HG03108 (cell line): ENCODE data around the gene OFD1.

ENCODE experiments used
- ATAC-seq: cut with Tn5 transposase; IDR thresholded peaks from one replicate; pipeline ENCODE4 v1.9.1; 2021; ENCODE audit warnings: moderate library complexity; ENCODE audit not compliant: unreplicated experiment

OFD1 gene

DNA sequence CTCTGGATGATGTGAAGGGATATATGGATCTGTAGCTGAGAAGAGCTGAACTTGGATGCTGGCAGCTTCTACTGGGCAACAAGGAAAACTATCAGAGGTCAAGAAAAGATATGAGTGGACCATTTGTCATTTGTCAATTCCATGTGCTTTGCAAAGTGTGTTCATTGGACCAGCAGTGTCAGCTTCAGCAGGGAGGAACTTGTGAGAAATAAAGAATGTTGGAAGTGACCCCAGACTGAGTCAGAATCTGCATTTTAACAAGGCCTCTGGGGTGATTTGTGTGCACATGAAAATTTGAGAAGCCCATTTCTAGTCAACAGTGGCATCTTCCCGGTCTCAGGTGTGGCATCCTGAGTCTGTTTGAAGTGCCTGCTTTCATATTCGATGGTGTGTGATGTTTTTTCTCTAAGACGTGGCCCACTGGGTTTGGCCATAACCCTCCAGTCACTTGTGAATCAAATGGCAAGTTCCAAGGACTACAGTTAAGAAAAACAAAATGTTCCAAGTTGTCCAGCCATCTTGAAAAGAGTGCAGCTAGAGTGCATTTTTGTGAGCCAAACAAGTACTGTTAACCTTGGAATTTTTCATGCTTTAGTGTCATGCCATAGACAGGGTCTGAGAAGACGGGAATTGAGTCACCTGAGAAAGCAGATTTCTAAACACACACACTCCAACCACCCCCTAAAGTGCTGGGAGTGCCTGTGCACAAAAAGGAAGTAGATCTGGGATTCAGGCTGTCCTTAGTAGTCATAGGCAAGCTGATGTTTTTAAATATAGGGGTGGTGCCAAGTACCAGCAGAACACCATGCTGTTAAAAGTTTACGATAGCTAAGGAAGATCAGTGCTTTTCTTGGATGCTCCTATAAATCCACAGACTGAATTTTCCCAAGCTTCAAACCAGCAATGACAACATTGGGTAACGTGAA is 55.9 kb downstream of the OFD1 start:
- no peak for ATAC-seq

DNA sequence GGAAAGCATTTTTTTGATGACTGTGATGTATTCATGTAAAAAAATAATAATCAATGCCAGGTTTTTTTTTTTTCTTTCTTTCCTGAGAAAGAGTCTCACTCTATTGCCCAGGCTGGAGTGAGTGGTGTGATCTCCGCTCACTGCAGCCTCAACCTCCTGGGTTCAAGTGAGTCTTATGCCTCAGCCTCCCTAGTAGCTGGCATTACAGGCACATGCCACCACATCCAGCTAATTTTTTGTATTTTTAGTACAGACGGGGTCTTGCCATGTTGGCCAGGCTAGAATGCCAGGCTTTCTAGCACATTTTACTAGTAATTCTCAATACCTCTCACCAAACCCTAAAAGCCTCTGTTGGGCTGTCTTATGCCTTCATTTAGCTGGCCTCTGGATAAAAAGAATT is 56.6 kb downstream of the OFD1 start:
- ATAC-seq, result no peak

DNA sequence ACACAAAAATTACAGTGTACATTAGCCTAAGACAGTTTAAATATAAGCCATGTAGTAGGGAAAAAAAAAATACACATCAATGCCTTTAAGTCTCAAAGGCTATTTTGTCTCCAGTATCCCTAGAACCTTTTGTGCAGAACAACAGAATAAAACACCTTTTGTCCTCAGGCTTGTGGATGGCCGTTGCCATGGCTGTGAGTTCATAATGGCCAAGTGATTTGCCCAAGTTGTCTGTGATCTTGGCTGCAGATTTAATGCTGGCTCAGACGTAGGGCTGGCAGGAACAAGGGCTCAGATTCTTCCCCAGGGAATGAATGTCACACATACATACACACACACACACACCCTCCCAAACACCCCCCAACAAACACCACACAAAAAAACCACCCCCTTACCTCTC is 57.0 kb downstream of the OFD1 start:
- no peak for ATAC-seq

DNA sequence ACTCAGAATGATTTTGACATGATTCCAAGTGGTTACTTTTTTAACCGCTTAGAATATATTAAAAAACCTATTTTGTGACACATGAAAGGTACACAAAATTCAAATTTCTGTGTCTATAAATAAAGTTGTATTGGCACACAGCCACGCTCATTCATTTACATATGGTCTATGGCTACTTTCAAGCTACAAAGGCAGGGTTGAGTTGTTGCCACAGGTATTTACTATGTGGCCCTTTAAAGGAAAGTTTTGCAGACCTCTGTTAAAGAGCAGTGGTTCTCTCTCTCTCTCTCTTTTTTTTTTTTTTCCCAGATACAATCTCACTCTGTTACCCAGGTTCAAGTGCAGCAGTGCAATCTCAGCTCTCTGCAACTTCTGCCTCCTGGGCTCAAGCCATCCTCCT is 59.3 kb downstream of the OFD1 start:
- ATAC-seq, result no peak

DNA sequence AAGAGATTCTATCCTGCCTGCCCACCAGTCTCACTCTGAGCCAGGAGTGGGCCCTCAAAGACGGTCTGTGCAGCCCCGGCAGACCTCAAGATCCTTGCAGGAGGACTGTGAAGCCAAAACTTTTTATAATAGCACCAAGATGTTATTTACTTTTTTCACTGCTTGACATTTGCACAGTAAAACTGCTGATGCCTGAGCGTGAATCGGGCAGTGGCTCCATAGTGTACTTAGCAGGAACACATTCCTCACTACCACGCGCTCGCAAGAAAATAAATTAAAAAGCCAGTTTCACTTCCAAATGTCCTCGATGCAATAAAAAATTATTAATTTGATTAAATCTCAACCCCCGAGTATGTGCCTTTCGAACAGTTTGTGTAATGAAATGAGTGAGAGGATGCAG is 59.9 kb downstream of the OFD1 start:
- ATAC-seq, result no peak

DNA sequence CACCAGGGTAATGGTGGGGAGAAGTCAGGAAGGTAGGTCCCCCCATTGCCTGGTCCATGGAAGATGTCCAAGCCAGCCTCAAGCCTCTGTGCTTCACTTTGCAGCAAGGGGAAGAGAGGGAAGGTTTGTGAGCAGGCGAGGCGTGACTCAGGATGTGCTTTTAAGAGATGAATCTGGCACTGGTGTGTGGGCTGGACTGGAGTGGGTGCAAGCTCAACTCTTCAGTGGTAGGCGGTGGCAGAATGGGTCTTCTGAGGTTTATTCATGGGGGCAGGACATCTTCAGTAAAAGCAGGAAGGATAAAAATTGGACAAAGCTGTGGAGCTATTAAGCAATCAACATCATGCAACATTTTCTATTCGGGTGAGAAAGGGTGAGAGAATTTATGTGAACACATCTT is 63.0 kb downstream of the OFD1 start:
- ATAC-seq, result no peak

DNA sequence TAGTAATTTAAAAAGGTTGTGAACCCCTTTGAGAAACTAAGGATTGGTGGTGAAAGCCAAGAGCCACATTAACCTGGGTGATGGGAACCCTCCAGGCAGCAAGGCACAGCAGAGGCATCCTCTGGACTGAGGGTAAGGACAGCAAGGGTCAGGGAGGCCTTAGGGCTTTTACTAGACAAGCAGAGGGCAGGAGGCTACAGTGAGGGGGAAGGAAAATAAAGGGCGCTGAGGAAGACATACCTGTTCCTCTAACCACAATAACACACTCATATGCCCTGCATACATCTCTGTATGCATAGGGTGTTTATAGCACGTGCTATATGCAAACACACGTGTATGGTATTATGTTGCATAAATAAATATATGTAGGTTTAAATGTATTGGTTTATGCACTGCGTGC is 63.6 kb downstream of the OFD1 start:
- ATAC-seq, result no peak

DNA sequence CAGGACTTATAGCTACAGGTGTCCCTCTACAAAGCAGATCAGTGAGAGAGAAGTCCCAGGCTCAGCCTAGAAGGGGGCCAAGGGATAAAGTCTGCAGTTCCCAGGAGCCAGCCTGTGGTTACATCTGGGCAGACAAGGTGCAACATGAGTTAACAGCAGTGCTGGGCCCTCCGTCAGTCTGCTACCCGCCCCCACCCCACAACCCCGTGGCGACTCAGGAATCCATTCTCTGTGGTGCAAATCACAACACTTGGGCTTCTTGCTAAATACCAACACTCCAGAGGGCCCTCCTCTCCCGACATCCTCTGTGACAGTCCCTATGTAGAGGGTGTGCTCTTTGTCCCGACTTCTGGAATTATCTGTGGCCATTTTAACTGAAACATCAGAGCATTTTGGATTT is 68.6 kb downstream of the OFD1 start:
- no peak for ATAC-seq

DNA sequence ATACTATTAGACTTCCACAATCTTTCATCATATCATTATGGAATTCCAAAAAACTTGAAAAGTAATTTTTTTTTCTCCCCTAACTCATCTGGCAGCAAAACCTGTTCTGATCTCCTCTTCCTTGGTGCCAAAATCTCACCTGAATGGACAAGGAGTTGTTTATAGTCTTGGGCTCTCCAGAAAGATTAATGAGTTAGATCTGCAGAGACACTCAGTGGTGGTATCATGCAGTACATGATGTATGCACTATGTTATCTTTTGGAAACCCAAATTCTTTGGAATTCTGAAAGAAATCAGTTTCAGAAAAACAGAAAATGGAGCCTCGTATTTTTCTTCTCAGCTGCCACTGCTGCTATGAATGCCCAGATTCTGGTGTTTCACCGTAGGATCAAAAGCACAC is 70.7 kb downstream of the OFD1 start:
- no peak for ATAC-seq

DNA sequence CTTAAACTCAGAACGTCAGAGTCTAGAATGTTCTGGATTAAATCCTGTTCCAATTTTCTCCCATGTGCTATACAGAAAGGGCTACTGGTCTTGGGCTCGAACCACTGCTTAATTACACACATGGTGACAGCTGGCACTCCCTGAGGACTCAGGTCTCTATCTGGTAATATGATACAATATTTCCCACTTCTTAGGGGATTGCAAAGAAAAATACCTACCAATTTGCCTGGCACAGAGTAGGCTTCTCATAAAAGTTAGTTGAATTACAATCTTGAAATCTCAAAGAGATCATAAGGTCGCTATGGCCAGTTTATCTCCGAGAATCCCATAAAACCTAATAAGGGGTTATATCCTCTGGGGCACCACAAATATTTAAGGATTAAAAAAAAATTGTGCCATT is 73.7 kb downstream of the OFD1 start:
- ATAC-seq, result no peak

DNA sequence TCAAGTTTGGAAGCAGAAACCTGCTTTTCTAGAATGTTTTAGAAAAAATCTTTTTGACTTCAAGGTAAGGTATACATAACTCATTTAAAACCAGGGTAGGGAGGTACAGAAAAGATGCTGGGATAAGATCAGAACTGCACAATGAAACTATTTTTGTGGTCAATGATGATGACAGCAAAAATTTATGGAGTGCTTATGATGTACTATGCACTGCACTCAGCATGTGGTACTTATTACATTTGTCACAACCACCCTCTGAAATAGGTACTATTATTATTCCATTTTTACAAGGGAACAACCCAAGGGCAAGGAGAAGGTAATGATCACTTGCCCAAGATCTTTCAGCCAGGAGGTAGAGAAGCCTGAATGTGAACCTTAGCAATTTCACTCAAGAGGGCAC is 74.3 kb downstream of the OFD1 start:
- no peak for ATAC-seq

DNA sequence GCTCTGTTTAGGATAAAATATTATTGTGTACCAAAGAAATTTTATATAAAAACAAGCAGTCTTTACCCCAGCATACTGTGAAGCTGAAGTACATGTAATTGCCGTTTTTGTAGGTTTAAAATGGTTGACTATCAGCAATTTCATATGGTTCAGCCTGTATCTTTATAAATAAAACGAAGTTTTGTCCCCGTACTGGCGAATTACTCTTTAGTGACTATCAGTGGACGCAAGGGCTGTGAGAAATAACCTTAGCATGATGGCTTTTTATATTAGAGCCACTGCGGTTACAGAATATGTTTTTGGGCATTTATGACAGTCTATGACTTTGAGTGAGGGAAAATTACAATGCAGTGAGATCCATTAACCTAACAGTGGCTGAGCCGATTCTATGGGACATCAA is 81.1 kb downstream of the OFD1 start:
- no peak for ATAC-seq

DNA sequence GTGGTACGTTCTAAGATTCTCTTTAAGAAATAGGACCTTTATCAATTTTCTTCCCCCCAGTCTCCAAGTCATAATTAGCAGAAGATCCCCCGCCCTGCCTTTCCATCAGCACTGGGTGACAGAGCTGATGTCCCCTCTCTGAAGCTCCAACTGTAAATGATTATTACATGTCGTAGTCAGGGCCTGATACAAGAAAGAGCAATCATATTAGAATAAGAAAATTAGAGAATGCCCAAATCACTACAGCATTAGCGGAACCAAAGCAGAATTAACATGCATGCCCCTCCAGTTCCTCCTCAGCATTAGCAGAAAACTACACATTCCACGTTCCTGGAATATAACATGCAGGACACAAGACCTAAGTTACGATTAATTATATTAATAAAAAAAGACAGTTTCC is 81.6 kb downstream of the OFD1 start:
- ATAC-seq, result no peak

DNA sequence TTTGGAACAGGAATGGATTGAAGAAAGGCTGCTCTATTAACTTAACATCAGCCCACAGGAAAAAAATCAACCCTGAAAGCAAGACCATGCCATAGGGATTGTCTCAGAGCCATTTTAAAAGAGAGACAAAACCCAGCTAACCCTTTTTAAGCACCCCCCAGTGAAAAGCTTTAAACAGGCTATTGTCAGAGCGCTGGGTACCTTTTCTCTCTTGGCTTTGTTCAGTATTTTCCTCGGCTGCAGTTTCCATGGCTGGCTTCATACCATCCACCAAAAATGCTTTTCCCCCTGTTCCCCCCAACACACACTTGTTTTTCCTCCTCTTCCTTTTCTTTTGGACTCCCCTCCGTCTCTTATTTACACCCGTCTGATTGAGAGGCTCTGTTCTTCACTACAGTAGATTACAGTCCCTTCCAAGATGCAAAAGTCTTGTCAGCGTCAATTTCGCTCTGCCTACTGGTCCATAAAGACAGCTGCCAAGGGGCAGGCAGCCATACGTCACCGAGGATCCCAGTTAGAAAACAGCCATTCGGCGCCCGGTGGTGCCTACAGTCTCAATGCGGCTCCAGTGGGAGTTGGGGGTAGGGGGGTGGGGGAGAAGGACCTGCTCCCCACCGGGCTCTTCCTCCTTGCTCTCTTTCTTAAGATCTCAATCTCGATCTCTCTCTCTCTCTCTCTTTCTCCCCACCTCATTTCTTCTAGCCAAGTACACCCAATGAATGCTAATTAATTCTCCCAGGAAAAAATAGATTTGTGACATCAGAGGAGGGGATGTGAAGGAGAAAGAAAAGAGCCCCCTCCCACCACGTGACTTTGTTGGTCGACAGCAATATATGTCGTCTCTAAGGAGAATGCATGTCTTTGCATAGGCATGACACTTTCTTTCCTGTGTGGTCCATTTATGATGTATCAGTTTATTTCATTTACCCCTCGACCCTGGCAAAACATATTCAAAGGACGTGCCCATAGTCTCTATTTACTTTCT is 82.4 kb downstream of the OFD1 start, which contains the start of gene GPM6B:
Gene GPM6B, minus strand, starts transcription at position 451 of the 985 bp plus-strand sequence. Its CDS starts 189 bp downstream, at position 262.
- no peak for ATAC-seq
